ENCODE results near the gene PIGN.

DNA sequence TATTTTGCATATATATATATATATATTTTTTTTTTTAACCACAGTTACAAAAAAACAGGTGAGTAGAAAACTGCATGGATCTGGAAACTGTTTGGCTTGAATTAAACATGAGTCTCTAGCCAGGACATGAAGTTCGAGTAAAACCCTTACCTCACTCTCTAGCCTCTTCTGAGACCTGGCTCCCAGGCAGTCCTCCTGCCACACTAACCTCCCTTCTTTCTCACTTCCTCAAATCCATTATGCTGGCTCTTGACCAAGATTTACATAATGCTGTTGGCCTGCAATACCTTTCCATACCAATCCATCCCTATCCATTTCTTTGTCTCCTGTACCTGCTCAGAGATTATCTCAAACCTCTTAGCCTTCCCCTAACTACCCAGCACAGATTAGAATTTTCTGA is 34.0 kb downstream of the PIGN start:
- TF ChIP-seq FOXK2 (IDR thresholded peaks at IDR 0.05), result no peak
- no peak for TF ChIP-seq TARDBP (IDR thresholded peaks at IDR 0.05)
- TF ChIP-seq NFRKB (IDR thresholded peaks at IDR 0.05), result no peak
- TF ChIP-seq SUZ12 (IDR thresholded peaks at IDR 0.05), result no peak
- TF ChIP-seq SP1 (IDR thresholded peaks at IDR 0.05), result no peak
- TF ChIP-seq BHLHE40 (IDR thresholded peaks at IDR 0.05; ENCODE audit: borderline replicate concordance), result no peak
- TF ChIP-seq ELF4 (IDR thresholded peaks at IDR 0.05), result no peak
- no peak for TF ChIP-seq CTBP1 (IDR thresholded peaks at IDR 0.05; ENCODE audit: borderline replicate concordance)
- no peak for TF ChIP-seq L3MBTL2 (conservative IDR thresholded peaks at IDR 0.05)
- TF ChIP-seq FOXM1 (IDR thresholded peaks at IDR 0.05; ENCODE audit: borderline replicate concordance), result no peak
